Liver (tissue), 9 donors: ENCODE measurements around the gene RASGRF2. TPM values are rescaled to one million over a fixed set of nuclear protein-coding genes. Genes with fewer than 3 reads are reported as not detected.

Experiments
- DNase-seq: peaks from one replicate; pipeline ENCODE4 v3.0.0-alpha.2; 2017; ENCODE audit warnings: low spot score
- H3K27ac ChIP-seq, 2 donors: one replicate each; pipeline ENCODE4 v1.7.0; 2013; ENCODE audit warnings: inconsistent platforms in 2 of 2, low read length in 2 of 2, control low read depth in 1 of 2, low read depth in 1 of 2, mild to moderate bottlenecking in 1 of 2
- H3K27me3 ChIP-seq, 4 donors: one replicate each; pipeline versions ENCODE4 v1.6.1 to v1.7.0; 2013; ENCODE audit warnings: low read length in 3 of 4, inconsistent platforms in 1 of 4, mild to moderate bottlenecking in 1 of 4, moderate library complexity in 1 of 4; ENCODE audit not compliant: control insufficient read depth in 4 of 4, insufficient read depth in 4 of 4
- H3K36me3 ChIP-seq, 4 donors: one replicate each; pipeline versions ENCODE4 v1.6.1 to v1.7.0; 2013; ENCODE audit warnings: low read length in 3 of 4, mild to moderate bottlenecking in 3 of 4, low read depth in 1 of 4, moderate library complexity in 1 of 4; ENCODE audit not compliant: control insufficient read depth in 4 of 4, insufficient read depth in 3 of 4
- H3K4me1 ChIP-seq, 4 donors: one replicate each; pipeline versions ENCODE4 v1.6.1 to v1.7.0; 2013; ENCODE audit warnings: low read length in 3 of 4, mild to moderate bottlenecking in 3 of 4, moderate library complexity in 1 of 4; ENCODE audit not compliant: control insufficient read depth in 4 of 4, insufficient read depth in 4 of 4
- H3K4me3 ChIP-seq, 3 donors: one replicate each; pipeline versions ENCODE4 v1.6.1 to v1.7.0; 2013; ENCODE audit warnings: low read length in 3 of 3, control low read depth in 1 of 3, low read depth in 1 of 3, mild to moderate bottlenecking in 1 of 3
- H3K9ac ChIP-seq, 2 donors: one replicate each; pipeline ENCODE4 v1.7.0; 2013; ENCODE audit warnings: low read length in 2 of 2, mild to moderate bottlenecking in 2 of 2, moderate library complexity in 2 of 2, control low read depth in 1 of 2, low read depth in 1 of 2
- H3K9me3 ChIP-seq, 4 donors: one replicate each; pipeline versions ENCODE4 v1.6.1 to v1.7.0; 2013; ENCODE audit warnings: low read length in 3 of 4; ENCODE audit not compliant: control insufficient read depth in 4 of 4
- ATF3 ChIP-seq: IDR thresholded peaks from 2 replicates; pipeline ENCODE4 v1.6.1; 2016; ENCODE audit warnings: antibody characterized with exemption
- EGR1 ChIP-seq, 2 donors: IDR thresholded peaks; 2 replicates each; pipeline ENCODE4 v1.6.1; 2016 to 2018; ENCODE audit warnings: antibody characterized with exemption in 2 of 2, low read depth in 2 of 2
- FOXA1 ChIP-seq: IDR thresholded peaks from 2 replicates; pipeline ENCODE4 v1.6.1; 2016; ENCODE audit warnings: antibody characterized with exemption
- FOXA2 ChIP-seq: IDR thresholded peaks from 2 replicates; pipeline ENCODE4 v1.6.1; 2016; ENCODE audit warnings: antibody characterized with exemption
- HNF4A ChIP-seq, 2 donors: conservative IDR thresholded peaks; 2 replicates each; pipeline ENCODE4 v1.6.1; 2016; ENCODE audit warnings: antibody characterized with exemption in 2 of 2, mild to moderate bottlenecking in 2 of 2
- HNF4G ChIP-seq: IDR thresholded peaks from 2 replicates; pipeline ENCODE4 v1.6.1; 2016; ENCODE audit warnings: antibody characterized with exemption
- JUND ChIP-seq, 2 donors: IDR thresholded peaks; 2 replicates each; pipeline ENCODE4 v1.6.1; 2016; ENCODE audit warnings: antibody characterized with exemption in 2 of 2
- MAX ChIP-seq: IDR thresholded peaks from 2 replicates; pipeline ENCODE4 v1.6.1; 2016; ENCODE audit warnings: antibody characterized with exemption
- NR2F2 ChIP-seq: IDR thresholded peaks from 2 replicates; pipeline ENCODE4 v1.6.1; 2016; ENCODE audit warnings: antibody characterized with exemption
- RAD21 ChIP-seq, 2 donors: IDR thresholded peaks; 2 replicates each; pipeline ENCODE4 v1.6.1; 2016; ENCODE audit warnings: antibody characterized with exemption in 2 of 2, mild to moderate bottlenecking in 2 of 2
- REST ChIP-seq: IDR thresholded peaks from 2 replicates; pipeline ENCODE4 v1.6.1; 2016; ENCODE audit warnings: antibody characterized with exemption, mild to moderate bottlenecking
- RXRA ChIP-seq, 2 donors: IDR thresholded peaks; 2 replicates each; pipeline ENCODE4 v1.6.1; 2017 to 2018; ENCODE audit warnings: antibody characterized with exemption in 2 of 2, mild to moderate bottlenecking in 1 of 2
- SP1 ChIP-seq: IDR thresholded peaks from 2 replicates; pipeline ENCODE4 v1.6.1; 2018; ENCODE audit warnings: antibody characterized with exemption, mild to moderate bottlenecking
- TAF1 ChIP-seq: conservative IDR thresholded peaks from 2 replicates; pipeline ENCODE4 v1.6.1; 2016; ENCODE audit warnings: antibody characterized with exemption, mild to moderate bottlenecking
- ZBTB33 ChIP-seq: IDR thresholded peaks from 2 replicates; pipeline ENCODE4 v1.6.1; 2016; ENCODE audit warnings: antibody characterized with exemption
- WGBS: extraction: QIAGEN DNeasy Blood & Tissue Kit; methylation state at CpG from one replicate; pipeline ENCODE4 v1.1.7; 2013; 5-methylcytosine and 5-hydroxymethylcytosine counted together
- polyA plus RNA-seq, 2 donors: library from polyadenylated mRNA; stranded (reverse) in 1 of 2; unstranded in 1 of 2; fragments of 200-250 nt in 1 of 2; fragments of >200 nt in 1 of 2; fragmentation: Nextera tagmentation in 1 of 2; extraction: Ambion mirVana in 1 of 2; gene quantifications; one replicate each; pipeline versions ENCODE4 v1.2.1 to v1.2.3, GENCODE V29; 2013 to 2015
- total RNA-seq, 2 donors: library from RNA; depleted of rRNA; stranded (reverse); fragments of >200 nt; gene quantifications; one replicate each; pipeline ENCODE4 v1.2.3, GENCODE V29; 2014
- TF ChIP-seq, protein P1 (sequence below): fragments of 150-350 bp; IDR thresholded peaks from 2 replicates; pipeline ENCODE4 v1.5.1; 2017; ENCODE audit warnings: improper control_type of control experiment, low read depth, low read length; ENCODE audit not compliant: missing input control
- donor health status: healthy.
- donor health status: healthy.
- donor health status: healthy.
- donor health status: healthy.
- donor health status: healthy.

RASGRF2 gene
- total and polyA plus RNA-seq, 4 donors = 0.12 to 3.3 (median 0.23) TPM

- TF ChIP-seq HNF4G = no peak
Measured at GRCh38 chr5:81226286-81226685, 266.1 kb downstream of the RASGRF2 start (continued).

DNA sequence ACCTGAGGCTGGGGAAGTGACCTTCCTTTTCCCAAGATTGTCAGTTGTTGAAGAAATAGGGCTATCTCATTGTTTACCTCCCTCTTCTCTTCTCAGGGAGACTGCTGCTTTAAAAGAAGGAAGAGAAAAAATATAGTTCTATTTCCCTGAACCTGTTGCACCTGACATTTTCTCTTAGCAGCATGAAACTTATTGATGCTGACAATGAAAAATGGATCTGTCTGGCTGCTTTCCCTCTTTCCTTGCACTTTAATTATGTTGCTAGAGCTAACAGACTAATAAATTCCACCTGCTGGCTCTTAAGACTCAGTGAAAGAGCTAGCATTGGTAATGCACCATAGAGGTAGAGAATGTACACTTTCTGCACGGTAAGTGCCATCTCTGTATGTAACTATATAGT is 266.8 kb downstream of the RASGRF2 start:
- WGBS = 89% methylated on average over 1 of the region's 1 CpG

More for the DNA sequence above, 266.8 kb downstream of the RASGRF2 start:
- Histone ChIP-seq H3K4me3 (no peak overlapping the region), H3K27me3 (no peaks in the 10 kb centered on the region), H3K27ac (no peak overlapping the region), H3K36me3 (no peaks in the 10 kb centered on the region), H3K9ac (no peak overlapping the region), H3K4me1 (no peaks in the 10 kb centered on the region), H3K9me3 (no peaks in the 10 kb centered on the region)
- TF ChIP-seq RAD21 (IDR thresholded peaks at IDR 0.05) (no peak), TAF1 (no peak), SP1 (no peak), JUND (IDR thresholded peaks at IDR 0.05) (no peak), FOXA2 (no peak), REST (no peak), FOXA1 (no peak), NR2F2 (no peak), RXRA (IDR thresholded peaks at IDR 0.05) (no peak), HNF4A (conservative IDR thresholded peaks at IDR 0.05) (no peak), ATF3 (no peak), EGR1 (IDR thresholded peaks at IDR 0.05; ENCODE audit: low read depth in 2 of 2) (no peak), ZBTB33 (no peak), MAX (no peak)
- TF ChIP-seq, protein P1, sequence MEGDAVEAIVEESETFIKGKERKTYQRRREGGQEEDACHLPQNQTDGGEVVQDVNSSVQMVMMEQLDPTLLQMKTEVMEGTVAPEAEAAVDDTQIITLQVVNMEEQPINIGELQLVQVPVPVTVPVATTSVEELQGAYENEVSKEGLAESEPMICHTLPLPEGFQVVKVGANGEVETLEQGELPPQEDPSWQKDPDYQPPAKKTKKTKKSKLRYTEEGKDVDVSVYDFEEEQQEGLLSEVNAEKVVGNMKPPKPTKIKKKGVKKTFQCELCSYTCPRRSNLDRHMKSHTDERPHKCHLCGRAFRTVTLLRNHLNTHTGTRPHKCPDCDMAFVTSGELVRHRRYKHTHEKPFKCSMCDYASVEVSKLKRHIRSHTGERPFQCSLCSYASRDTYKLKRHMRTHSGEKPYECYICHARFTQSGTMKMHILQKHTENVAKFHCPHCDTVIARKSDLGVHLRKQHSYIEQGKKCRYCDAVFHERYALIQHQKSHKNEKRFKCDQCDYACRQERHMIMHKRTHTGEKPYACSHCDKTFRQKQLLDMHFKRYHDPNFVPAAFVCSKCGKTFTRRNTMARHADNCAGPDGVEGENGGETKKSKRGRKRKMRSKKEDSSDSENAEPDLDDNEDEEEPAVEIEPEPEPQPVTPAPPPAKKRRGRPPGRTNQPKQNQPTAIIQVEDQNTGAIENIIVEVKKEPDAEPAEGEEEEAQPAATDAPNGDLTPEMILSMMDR = no peak
- no peak for DNase-seq
